WTC11 (cell line): ENCODE measurements around the gene TMEM145. TPM values are rescaled to one million over a fixed set of nuclear protein-coding genes. Genes with fewer than 3 reads are reported as not detected.

Experiments
- ATAC-seq: fragments of 200-7000 bp; cut with Tn5 transposase; 2 replicates; pipeline ENCODE4 v1.10.0; 2021; ENCODE audit warnings: mild to moderate bottlenecking, moderate library complexity
- CTCF ChIA-PET: fragments of 300-600 bp; sonication (Branson Sonifier 250); formaldehyde crosslinking; loops from one replicate; lab custom pipeline; 2021; ENCODE audit warnings: antibody characterized with exemption; lab: Charles Lee
- POLR2A ChIA-PET: fragments of 350-600 bp; sonication (Branson Sonifier 250); formaldehyde crosslinking; loops from one replicate; lab custom pipeline; 2021; ENCODE audit warnings: antibody characterized with exemption; lab: Charles Lee
- DNase-seq: peaks from one replicate; pipeline ENCODE4 v3.0.0; 2021; ENCODE audit warnings: low spot score
- H3K27ac Mint-ChIP-seq: 2 replicates; pipeline ENCODE4 v1.8.0; 2021; ENCODE audit warnings: mixed read lengths
- H3K27me3 Mint-ChIP-seq: 2 replicates; pipeline ENCODE4 v1.8.0; 2021; ENCODE audit warnings: low read depth, mild to moderate bottlenecking, moderate library complexity, mixed read lengths
- H3K36me3 Mint-ChIP-seq: 2 replicates; pipeline ENCODE4 v1.8.0; 2021; ENCODE audit warnings: mixed read lengths
- H3K4me1 Mint-ChIP-seq: 2 replicates; pipeline ENCODE4 v1.8.0; 2022; ENCODE audit warnings: mixed read lengths
- H3K4me3 Mint-ChIP-seq: 2 replicates; pipeline ENCODE4 v1.8.0; 2021; ENCODE audit warnings: mild to moderate bottlenecking, moderate library complexity, mixed read lengths
- H3K9me3 Mint-ChIP-seq: 2 replicates; pipeline ENCODE4 v1.8.0; 2021; ENCODE audit warnings: mixed read lengths
- ETV6 ChIP-seq: sonication (generic); formaldehyde crosslinking; IDR thresholded peaks from 2 replicates; pipeline ENCODE4 v1.8.1; 2022; ENCODE audit warnings: mild to moderate bottlenecking, missing genetic modification reagents
- FOXP1 ChIP-seq: sonication (generic); formaldehyde crosslinking; IDR thresholded peaks from 2 replicates; pipeline ENCODE4 v1.8.0; 2022; ENCODE audit warnings: missing genetic modification reagents, mild to moderate bottlenecking, moderate library complexity, borderline replicate concordance
- IRF2 ChIP-seq: sonication (generic); formaldehyde crosslinking; IDR thresholded peaks from 2 replicates; pipeline ENCODE4 v1.8.0; 2022; ENCODE audit warnings: low read depth, missing genetic modification reagents, borderline replicate concordance
- JUN ChIP-seq: sonication (generic); formaldehyde crosslinking; IDR thresholded peaks from 2 replicates; pipeline ENCODE4 v1.8.0; 2023; ENCODE audit warnings: mild to moderate bottlenecking, missing genetic modification reagents
- KAT7 ChIP-seq: sonication (generic); formaldehyde crosslinking; IDR thresholded peaks from 2 replicates; pipeline ENCODE4 v1.8.1; 2023; ENCODE audit warnings: missing genetic modification reagents, mild to moderate bottlenecking, borderline replicate concordance
- NFATC4 ChIP-seq: fragments of 250-450 bp; sonication (Bioruptor Pico); IDR thresholded peaks from 2 replicates; pipeline ENCODE4 v1.9.0; 2021; ENCODE audit warnings: mild to moderate bottlenecking
- NR3C1 ChIP-seq: sonication (generic); formaldehyde crosslinking; conservative IDR thresholded peaks from 2 replicates; pipeline ENCODE4 v1.8.1; 2023; ENCODE audit warnings: low read depth, mild to moderate bottlenecking, missing genetic modification reagents
- OVOL2 ChIP-seq: fragments of 250-450 bp; sonication (Bioruptor Pico); IDR thresholded peaks from 2 replicates; pipeline ENCODE4 v1.9.0; 2021; ENCODE audit warnings: mild to moderate bottlenecking, borderline replicate concordance
- SMAD3 ChIP-seq: sonication (generic); formaldehyde crosslinking; IDR thresholded peaks from 2 replicates; pipeline ENCODE4 v1.8.0; 2022; ENCODE audit warnings: missing genetic modification reagents, mild to moderate bottlenecking, borderline replicate concordance
- SMAD4 ChIP-seq: sonication (generic); formaldehyde crosslinking; IDR thresholded peaks from 2 replicates; pipeline ENCODE4 v1.8.0; 2022; ENCODE audit warnings: mild to moderate bottlenecking, missing genetic modification reagents
- TP53 ChIP-seq: sonication (generic); formaldehyde crosslinking; IDR thresholded peaks from 2 replicates; pipeline ENCODE4 v1.8.1; 2023; ENCODE audit warnings: mild to moderate bottlenecking, missing genetic modification reagents
- ZBTB21 ChIP-seq: sonication (generic); formaldehyde crosslinking; IDR thresholded peaks from 2 replicates; pipeline ENCODE4 v1.8.1; 2023; ENCODE audit warnings: mild to moderate bottlenecking, missing genetic modification reagents, borderline replicate concordance
- ZNF121 ChIP-seq: sonication (generic); formaldehyde crosslinking; IDR thresholded peaks from 2 replicates; pipeline ENCODE4 v1.8.0; 2023; ENCODE audit warnings: missing genetic modification reagents
- ZNF263 ChIP-seq: sonication (generic); formaldehyde crosslinking; IDR thresholded peaks from 2 replicates; pipeline ENCODE4 v1.8.1; 2022; ENCODE audit warnings: low read depth, mild to moderate bottlenecking, moderate library complexity, missing genetic modification reagents
- ZNF423 ChIP-seq: fragments of 250-450 bp; sonication (Bioruptor Pico); IDR thresholded peaks from 2 replicates; pipeline ENCODE4 v2.1.2; 2022; ENCODE audit warnings: mild to moderate bottlenecking, moderate library complexity
- total RNA-seq: library from RNA; stranded (reverse); gene quantifications from 3 replicates; pipeline ENCODE4 v1.2.3, GENCODE V29; 2021
- TF ChIP-seq, protein P1 (sequence below): fragments of 250-450 bp; sonication (Bioruptor Pico); IDR thresholded peaks from 2 replicates; pipeline ENCODE4 v1.8.0; 2021; ENCODE audit warnings: mild to moderate bottlenecking
- TF ChIP-seq, protein P2 (sequence below): fragments of 250-450 bp; sonication (Bioruptor Pico); IDR thresholded peaks from 2 replicates; pipeline ENCODE4 v2.1.2; 2022; ENCODE audit warnings: mild to moderate bottlenecking, moderate library complexity
- TF ChIP-seq, protein P3 (sequence below): sonication (generic); formaldehyde crosslinking; IDR thresholded peaks from 2 replicates; pipeline ENCODE4 v1.8.0; 2023; ENCODE audit warnings: missing genetic modification reagents
- TF ChIP-seq, protein P4 (sequence below): fragments of 250-450 bp; sonication (Bioruptor Pico); IDR thresholded peaks from 2 replicates; pipeline ENCODE4 v1.9.0; 2021; ENCODE audit warnings: mild to moderate bottlenecking, borderline replicate concordance

The TMEM145 gene
- total RNA-seq, 1 experiment from 2014 or later, result 6.9 TPM

DNA sequence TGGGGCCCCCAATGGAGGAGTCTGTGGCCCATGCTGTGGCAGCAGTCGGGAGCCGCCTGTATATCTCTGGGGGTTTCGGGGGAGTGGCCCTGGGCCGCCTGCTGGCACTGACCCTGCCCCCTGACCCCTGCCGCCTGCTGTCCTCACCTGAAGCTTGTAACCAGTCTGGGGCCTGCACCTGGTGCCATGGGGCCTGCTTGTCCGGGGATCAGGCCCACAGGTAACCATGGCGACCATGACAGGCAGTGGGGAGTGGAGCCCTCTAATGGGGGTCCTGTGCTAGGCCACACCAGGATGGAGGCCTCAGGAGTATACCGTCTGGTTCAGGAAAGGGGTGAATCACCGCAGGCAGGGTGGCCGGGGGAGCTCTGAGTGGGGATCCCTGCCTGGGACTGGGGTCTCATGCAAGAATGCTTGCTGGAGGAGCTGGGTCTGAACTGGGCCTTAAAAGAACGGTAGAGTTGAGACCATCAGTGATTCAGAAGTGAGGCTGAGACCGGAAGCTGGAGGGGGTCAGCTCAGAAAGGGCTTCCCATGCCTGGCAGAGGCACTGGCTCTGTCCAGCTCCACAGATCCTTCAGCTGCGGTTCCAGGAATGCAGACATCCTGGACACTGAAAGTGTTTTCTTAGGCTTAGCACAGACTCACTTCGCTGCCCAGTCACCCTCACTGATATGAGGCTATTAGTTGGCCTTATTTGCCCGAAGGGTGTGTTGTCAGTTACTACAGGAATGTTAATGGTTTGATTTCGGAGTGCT, 47.9 kb downstream of the TMEM145 start:
- H3K4me3 Mint-ChIP-seq, result no peak overlapping the region
- H3K36me3 Mint-ChIP-seq, result peaks cover 39% of the 10 kb centered on the region
- CTCF ChIA-PET, result interaction anchor here (0.5 to 1.4 kb wide), 15 partner anchors 10 to 115 kb away, joined by 3 to 23 read pairs (median 4); no protein-coding TSS in a partner anchor
- DNase-seq, result peak; percentile 79
- H3K27me3 Mint-ChIP-seq, result no peaks in the 10 kb centered on the region
- peaks cover 21% of the 10 kb centered on the region for H3K4me1 Mint-ChIP-seq
- TF ChIP-seq ETV6 (CRISPR knock-in tag), result no peak
- TF ChIP-seq, protein P1, sequence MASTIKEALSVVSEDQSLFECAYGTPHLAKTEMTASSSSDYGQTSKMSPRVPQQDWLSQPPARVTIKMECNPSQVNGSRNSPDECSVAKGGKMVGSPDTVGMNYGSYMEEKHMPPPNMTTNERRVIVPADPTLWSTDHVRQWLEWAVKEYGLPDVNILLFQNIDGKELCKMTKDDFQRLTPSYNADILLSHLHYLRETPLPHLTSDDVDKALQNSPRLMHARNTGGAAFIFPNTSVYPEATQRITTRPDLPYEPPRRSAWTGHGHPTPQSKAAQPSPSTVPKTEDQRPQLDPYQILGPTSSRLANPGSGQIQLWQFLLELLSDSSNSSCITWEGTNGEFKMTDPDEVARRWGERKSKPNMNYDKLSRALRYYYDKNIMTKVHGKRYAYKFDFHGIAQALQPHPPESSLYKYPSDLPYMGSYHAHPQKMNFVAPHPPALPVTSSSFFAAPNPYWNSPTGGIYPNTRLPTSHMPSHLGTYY, result no peak
- 0 out of 2 replicates have a peak, but pooled peaks have one; percentile 32 for TF ChIP-seq FOXP1
- no peak for TF ChIP-seq SMAD3
- 0 out of 2 replicates have a peak, but pooled peaks have one; percentile 37 for TF ChIP-seq ZNF423 (CRISPR knock-in tag)
- TF ChIP-seq, all 79 proteins: peak for 2
- H3K27ac Mint-ChIP-seq, result peak overlapping the region; percentile 46; the same call in 1 of the 2 replicates
- H3K9me3 Mint-ChIP-seq, result peaks cover 11% of the 10 kb centered on the region
- ATAC-seq, result peak; percentile 94
- POLR2A ChIA-PET, result interaction anchor here (0.7 kb wide), 1 partner anchor 136 kb away, joined by 3 read pairs; no protein-coding TSS in a partner anchor

DNA sequence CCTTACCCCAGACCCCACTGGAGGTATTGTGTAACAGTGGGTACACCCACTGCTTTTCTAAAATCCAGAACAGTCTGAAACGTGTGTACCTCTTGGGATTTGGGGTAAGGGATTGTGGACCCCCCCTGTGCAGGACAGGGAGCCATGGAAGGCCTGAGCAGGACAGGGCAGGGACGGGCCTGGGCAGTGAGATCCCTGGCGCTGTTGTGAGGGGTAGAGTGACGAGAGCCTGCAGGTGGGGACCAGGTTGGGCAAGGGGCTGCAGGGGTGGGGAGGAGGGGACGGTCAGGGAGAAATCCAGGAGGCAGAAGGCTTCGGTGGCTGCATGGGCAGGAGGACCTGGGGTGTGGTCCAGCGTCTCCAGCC, 48.4 kb downstream of the TMEM145 start:
- peaks cover 11% of the 10 kb centered on the region for H3K9me3 Mint-ChIP-seq
- H3K4me3 Mint-ChIP-seq, result no peak overlapping the region
- POLR2A ChIA-PET, result interaction anchor here (0.7 kb wide), 1 partner anchor 135 kb away, joined by 3 read pairs; no protein-coding TSS in a partner anchor
- peaks cover 22% of the 10 kb centered on the region for H3K4me1 Mint-ChIP-seq
- H3K27me3 Mint-ChIP-seq, result no peaks in the 10 kb centered on the region
- CTCF ChIA-PET, result interaction anchor here (0.5 to 1.4 kb wide), 12 partner anchors 9 to 115 kb away, joined by 3 to 23 read pairs (median 4); no protein-coding TSS in a partner anchor
- TF ChIP-seq KAT7 (CRISPR knock-in tag) (no peak), OVOL2 (CRISPR knock-in tag) (no peak), SMAD4 (CRISPR knock-in tag) (no peak), ZNF121 (CRISPR knock-in tag) (peak; percentile 95), ZNF263 (no peak)
- H3K27ac Mint-ChIP-seq, result peak overlapping the region; percentile 46; the same call in 1 of the 2 replicates
- peaks cover 37% of the 10 kb centered on the region for H3K36me3 Mint-ChIP-seq
- no peak for DNase-seq
- no peak for ATAC-seq

DNA sequence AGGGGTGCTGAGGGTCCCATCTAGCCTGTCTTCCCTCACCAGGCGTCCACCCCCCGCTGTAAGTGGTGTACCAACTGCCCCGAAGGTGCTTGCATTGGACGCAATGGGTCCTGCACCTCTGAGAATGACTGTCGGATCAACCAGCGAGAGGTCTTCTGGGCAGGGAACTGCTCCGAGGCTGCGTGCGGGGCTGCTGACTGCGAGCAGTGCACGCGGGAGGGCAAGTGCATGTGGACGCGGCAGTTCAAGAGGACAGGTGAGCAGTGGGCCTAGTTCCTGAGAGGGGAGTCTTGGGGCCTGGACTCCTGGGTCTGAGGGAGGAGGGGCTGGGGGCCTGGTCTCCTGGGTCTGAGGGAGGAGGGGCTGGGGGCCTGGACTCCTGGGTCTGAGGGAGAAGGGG, 49.2 kb downstream of the TMEM145 start:
- POLR2A ChIA-PET, result no interaction called here
- H3K4me3 Mint-ChIP-seq, result no peak overlapping the region
- CTCF ChIA-PET, result no interaction called here
- no peak for TF ChIP-seq ZNF423 (CRISPR knock-in tag)
- no peak for TF ChIP-seq ZBTB21 (CRISPR knock-in tag)
- TF ChIP-seq, protein P2, sequence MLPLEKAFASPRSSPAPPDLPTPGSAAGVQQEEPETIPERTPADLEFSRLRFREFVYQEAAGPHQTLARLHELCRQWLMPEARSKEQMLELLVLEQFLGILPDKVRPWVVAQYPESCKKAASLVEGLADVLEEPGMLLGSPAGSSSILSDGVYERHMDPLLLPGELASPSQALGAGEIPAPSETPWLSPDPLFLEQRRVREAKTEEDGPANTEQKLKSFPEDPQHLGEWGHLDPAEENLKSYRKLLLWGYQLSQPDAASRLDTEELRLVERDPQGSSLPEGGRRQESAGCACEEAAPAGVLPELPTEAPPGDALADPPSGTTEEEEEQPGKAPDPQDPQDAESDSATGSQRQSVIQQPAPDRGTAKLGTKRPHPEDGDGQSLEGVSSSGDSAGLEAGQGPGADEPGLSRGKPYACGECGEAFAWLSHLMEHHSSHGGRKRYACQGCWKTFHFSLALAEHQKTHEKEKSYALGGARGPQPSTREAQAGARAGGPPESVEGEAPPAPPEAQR (CRISPR knock-in tag), result no peak
- TF ChIP-seq TP53, result no peak
- TF ChIP-seq NR3C1, result no peak
- TF ChIP-seq, protein P1, result no peak
- TF ChIP-seq, protein P3, sequence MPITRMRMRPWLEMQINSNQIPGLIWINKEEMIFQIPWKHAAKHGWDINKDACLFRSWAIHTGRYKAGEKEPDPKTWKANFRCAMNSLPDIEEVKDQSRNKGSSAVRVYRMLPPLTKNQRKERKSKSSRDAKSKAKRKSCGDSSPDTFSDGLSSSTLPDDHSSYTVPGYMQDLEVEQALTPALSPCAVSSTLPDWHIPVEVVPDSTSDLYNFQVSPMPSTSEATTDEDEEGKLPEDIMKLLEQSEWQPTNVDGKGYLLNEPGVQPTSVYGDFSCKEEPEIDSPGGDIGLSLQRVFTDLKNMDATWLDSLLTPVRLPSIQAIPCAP (CRISPR knock-in tag), result no peak
- TF ChIP-seq, protein P4, sequence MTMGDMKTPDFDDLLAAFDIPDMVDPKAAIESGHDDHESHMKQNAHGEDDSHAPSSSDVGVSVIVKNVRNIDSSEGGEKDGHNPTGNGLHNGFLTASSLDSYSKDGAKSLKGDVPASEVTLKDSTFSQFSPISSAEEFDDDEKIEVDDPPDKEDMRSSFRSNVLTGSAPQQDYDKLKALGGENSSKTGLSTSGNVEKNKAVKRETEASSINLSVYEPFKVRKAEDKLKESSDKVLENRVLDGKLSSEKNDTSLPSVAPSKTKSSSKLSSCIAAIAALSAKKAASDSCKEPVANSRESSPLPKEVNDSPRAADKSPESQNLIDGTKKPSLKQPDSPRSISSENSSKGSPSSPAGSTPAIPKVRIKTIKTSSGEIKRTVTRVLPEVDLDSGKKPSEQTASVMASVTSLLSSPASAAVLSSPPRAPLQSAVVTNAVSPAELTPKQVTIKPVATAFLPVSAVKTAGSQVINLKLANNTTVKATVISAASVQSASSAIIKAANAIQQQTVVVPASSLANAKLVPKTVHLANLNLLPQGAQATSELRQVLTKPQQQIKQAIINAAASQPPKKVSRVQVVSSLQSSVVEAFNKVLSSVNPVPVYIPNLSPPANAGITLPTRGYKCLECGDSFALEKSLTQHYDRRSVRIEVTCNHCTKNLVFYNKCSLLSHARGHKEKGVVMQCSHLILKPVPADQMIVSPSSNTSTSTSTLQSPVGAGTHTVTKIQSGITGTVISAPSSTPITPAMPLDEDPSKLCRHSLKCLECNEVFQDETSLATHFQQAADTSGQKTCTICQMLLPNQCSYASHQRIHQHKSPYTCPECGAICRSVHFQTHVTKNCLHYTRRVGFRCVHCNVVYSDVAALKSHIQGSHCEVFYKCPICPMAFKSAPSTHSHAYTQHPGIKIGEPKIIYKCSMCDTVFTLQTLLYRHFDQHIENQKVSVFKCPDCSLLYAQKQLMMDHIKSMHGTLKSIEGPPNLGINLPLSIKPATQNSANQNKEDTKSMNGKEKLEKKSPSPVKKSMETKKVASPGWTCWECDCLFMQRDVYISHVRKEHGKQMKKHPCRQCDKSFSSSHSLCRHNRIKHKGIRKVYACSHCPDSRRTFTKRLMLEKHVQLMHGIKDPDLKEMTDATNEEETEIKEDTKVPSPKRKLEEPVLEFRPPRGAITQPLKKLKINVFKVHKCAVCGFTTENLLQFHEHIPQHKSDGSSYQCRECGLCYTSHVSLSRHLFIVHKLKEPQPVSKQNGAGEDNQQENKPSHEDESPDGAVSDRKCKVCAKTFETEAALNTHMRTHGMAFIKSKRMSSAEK (CRISPR knock-in tag), result no peak
- TF ChIP-seq NFATC4 (CRISPR knock-in tag), result no peak
- TF ChIP-seq JUN, result no peak
- TF ChIP-seq IRF2 (CRISPR knock-in tag), result no peak

More for the DNA sequence above, 49.2 kb downstream of the TMEM145 start:
- DNase-seq, result no peak
- Mint-ChIP-seq H3K4me1 (peaks cover 27% of the 10 kb centered on the region), H3K36me3 (peaks cover 39% of the 10 kb centered on the region), H3K9me3 (peaks cover 11% of the 10 kb centered on the region), H3K27me3 (no peaks in the 10 kb centered on the region), H3K27ac (no peak overlapping the region)
- no peak for ATAC-seq
